GM18498 (cell line): ENCODE data around the gene PEAK1.

ENCODE experiments used
- ATAC-seq: cut with Tn5 transposase; IDR thresholded peaks from one replicate; pipeline ENCODE4 v1.9.1; 2021; ENCODE audit warnings: mild to moderate bottlenecking, moderate library complexity; ENCODE audit not compliant: unreplicated experiment

The PEAK1 gene

DNA sequence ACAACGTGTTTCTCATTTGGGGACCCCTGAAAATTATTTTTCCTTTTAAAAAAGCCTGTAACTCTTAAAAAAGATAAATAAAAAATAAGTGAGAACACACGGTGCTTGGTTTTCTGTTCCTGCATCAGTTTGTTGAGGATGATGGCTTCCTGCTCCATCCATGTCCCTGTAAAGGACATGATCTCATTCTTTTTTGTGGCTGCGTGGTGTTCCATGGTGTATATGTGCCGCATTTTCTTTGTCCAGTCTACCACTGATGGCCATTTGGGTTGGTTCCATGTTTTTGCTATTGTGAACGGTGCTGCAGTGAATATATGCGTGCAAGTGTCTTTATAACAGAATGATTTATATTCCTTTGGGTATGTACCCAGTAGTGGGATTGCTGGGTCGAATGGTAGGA lies 351.3 kb downstream of the PEAK1 start:
- no peak for ATAC-seq

GRCh38 chr15:77067691-77068367 lies 352.1 kb downstream of the PEAK1 start:
- ATAC-seq: no peak

DNA sequence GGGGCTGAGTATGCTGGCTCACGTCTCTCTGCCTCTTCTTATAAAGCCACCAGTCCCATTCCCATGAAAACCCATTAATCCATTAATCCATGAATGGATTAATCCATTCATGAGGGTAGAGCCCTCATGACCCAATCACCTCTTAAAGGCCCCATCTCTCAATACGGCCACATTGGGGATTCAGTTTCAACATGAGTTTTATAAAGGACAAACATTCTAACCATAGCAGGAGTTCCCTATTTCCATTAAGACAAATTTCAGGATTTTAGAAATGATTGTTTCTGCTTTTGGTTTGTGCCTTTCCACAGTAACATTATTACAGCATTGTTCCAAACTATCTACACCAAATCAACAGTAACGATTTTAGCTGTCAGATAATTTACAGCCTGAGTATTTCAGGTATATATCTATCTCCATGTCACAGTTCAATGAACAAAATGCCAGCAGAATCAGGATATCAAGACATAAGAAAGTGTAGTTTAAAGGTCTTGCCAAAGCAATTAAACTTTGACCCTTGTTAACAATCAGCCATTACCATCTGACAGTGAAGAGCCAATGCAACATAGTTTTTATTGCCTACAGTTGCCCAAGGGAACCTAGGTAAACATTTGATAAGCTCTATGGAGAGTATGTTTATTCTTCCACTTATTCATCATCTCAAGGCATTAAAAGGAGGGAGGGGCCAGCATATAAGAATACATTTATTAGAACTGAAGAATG lies 352.8 kb downstream of the PEAK1 start:
- ATAC-seq: no peak

GRCh38 chr15:77064539-77065308 lies 355.2 kb downstream of the PEAK1 start:
- no peak for ATAC-seq

GRCh38 chr15:77064063-77064462 lies 355.8 kb downstream of the PEAK1 start:
- no peak for ATAC-seq

- ATAC-seq: no peak
Observed at GRCh38 chr15:77063249-77063648, 356.7 kb downstream of the PEAK1 start.

DNA sequence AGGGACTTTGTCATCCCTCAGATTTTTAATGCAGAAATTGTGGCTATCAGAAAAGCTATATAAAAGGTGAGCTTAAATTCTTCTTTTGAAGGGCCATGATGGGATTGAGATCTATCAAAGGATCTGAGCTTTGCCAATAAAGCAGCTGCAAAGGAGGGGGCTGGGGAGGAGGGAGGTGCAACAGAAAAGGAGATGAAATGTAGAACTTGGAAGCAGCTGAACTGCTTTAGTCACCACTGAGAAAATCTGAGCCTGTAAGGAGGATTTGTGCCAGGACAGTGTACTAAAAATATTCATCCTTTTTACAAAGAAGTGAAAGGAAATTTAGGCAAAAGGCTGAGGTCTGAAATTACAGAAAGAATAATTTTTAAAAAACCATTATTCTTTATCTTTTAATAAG lies 359.4 kb downstream of the PEAK1 start:
- no peak for ATAC-seq

DNA sequence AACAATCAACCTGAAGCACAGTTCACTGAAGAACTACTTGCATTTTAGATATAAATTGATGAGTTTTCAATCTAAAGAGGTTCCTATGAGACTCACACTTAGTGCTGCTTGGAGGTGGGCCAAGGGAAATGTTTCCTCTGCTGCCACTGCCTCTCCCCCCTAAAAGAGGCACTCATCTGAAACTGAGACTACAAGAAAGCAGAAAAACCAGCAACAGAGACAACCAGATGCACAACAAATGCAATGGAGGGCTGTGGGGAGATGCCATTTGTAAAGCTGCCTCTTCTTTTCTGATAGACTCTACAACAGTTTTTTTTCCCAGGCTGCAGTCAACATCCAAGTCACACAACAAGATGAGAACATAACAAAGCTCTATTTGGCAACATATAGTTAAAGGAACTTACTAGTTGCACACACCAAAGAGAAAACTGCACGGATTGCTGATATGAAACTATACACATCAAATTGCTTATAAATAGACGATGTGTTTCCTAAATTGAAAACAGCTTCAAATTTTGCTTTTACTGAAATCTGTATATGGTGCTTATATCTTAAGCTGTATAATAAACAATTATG lies 360.0 kb downstream of the PEAK1 start:
- ATAC-seq: peak; percentile 78

GRCh38 chr15:77058468-77058867 lies 361.4 kb downstream of the PEAK1 start:
- ATAC-seq: no peak

DNA sequence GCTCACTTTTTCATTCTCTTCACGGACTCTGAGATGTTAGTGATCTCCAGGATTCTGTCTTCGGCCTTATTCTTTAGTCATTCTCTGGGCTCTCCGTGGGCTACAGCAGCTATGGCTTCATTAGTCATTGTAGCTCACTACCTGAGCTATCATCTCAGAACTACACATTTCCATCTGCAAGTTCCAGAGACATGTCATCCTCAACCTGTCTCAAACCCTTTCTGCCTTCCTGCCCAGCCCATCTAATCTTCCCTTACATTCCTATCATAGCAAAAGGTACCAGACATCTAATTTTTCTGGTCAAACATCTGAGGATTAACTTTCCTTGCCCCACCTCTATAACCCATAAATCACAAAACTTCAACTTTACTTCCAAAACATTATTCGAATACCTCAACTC lies 362.2 kb downstream of the PEAK1 start:
- ATAC-seq: no peak

GRCh38 chr15:77057072-77057471 lies 362.8 kb downstream of the PEAK1 start:
- ATAC-seq: no peak

DNA sequence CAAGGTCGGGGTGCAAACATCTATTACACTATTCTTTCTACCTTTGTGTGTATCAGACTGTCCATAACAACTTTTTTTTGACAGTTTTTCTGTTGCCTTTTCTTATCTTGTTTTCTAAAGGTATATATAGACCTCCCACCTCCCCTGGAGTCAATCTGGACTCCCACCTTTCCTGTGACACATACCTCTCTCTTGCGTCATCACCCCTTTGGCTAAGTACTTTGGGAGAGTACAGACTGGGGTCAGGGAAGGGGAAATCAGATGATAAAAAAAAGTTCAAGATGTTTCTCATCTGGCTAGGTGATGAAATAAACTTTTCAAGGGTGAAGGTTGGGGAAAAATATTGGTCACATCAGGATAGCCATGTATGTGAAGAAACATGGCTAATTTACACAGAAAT lies 366.2 kb downstream of the PEAK1 start:
- ATAC-seq: no peak

DNA sequence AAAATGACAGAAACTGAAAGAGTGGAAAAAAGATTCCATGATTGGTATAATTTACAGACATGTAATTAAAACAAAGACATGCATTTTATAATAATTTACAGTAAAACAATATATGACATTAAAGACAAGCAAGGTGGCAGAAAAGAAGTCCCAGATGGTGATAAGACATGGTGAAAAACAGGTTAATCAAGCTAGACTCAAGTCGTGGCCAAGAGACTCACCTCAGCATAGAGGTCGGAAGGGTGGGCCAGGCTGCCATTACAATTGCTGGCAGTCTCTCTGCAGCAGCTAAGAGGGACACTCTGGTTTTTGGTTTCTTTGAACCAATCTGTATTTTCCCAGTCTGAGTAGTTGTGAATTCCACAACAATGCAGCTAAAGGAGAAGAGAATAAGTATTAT lies 367.3 kb downstream of the PEAK1 start:
- no peak for ATAC-seq
